GM12878 (cell line): ENCODE results near the gene CBFB. TPM values are rescaled to one million over a fixed set of nuclear protein-coding genes. Genes with fewer than 3 reads are reported as not detected.

Source experiments
- ATAC-seq: fragments of 200-7000 bp; cut with Tn5 transposase; 3 replicates; pipeline ENCODE4 v1.9.1; 2020; ENCODE audit warnings: mild to moderate bottlenecking, moderate library complexity
- BruUV-seq: library from RNA; stranded (reverse); fragments of 400-500 nt; replicated peaks from 2 replicates; lab custom pipeline; 2021; lab: Mats Ljungman, UMichigan
- CTCF ChIA-PET: fragments of 300-600 bp; sonication (Branson Sonifier 250); formaldehyde crosslinking; extraction: SDS; loops from one replicate; lab custom pipeline; 2021; ENCODE audit warnings: inconsistent platforms; lab: Yijun Ruan, JAX
- POLR2A ChIA-PET: fragments of 350-600 bp; formaldehyde crosslinking; extraction: SDS; loops from one replicate; lab custom pipeline; 2021; ENCODE audit warnings: inconsistent platforms; lab: Charles Lee
- RAD21 ChIA-PET: fragments of 300-600 bp; sonication (Branson Sonifier 250); formaldehyde crosslinking; loops from one replicate; lab custom pipeline; 2023; ENCODE audit warnings: antibody characterized with exemption; ENCODE audit not compliant: unreplicated experiment; lab: Charles Lee
- SMC1A ChIA-PET: fragments of 300-600 bp; sonication (Branson Sonifier 250); formaldehyde crosslinking; loops from one replicate; lab custom pipeline; 2023; ENCODE audit not compliant: unreplicated experiment, uncharacterized antibody; lab: Charles Lee
- DNase-seq: peaks from one replicate; pipeline ENCODE4 v3.0.0-alpha.2; 2011; ENCODE audit warnings: low read depth, low spot score
- FAIRE-seq: peaks from 3 replicates; lab custom pipeline; 2011; peaks lifted over from hg19 to GRCh38; lab: Jason Lieb, UNC
- H2AFZ ChIP-seq: 2 replicates; pipeline ENCODE4 v1.6.0; 2011; ENCODE audit warnings: low read depth, low read length, control low read depth; ENCODE audit not compliant: control insufficient read depth
- H3K27ac ChIP-seq: 2 replicates; pipeline ENCODE4 v1.5.1; 2011; ENCODE audit warnings: control low read depth; ENCODE audit not compliant: control insufficient read depth, insufficient read depth
- H3K27me3 ChIP-seq, 2 experiments: replicated peaks in 1 of 2; 2 replicates each; pipeline versions ENCODE4 v1.6.0 to v1.6.1; 2011; ENCODE audit warnings: low read length in 1 of 2; ENCODE audit not compliant: control insufficient read depth in 2 of 2, insufficient read depth in 2 of 2
- H3K36me3 ChIP-seq, 2 experiments: 2 replicates each; pipeline ENCODE4 v1.5.1; 2011; ENCODE audit warnings: low read length in 1 of 2; ENCODE audit not compliant: control insufficient read depth in 2 of 2, insufficient read depth in 2 of 2
- H3K4me1 ChIP-seq: 2 replicates; pipeline ENCODE4 v1.6.1; 2011; ENCODE audit warnings: mild to moderate bottlenecking, low read length, moderate library complexity, mixed read lengths; ENCODE audit not compliant: control insufficient read depth, insufficient read depth
- H3K4me2 ChIP-seq: 2 replicates; pipeline ENCODE4 v1.6.0; 2011; ENCODE audit warnings: control low read depth; ENCODE audit not compliant: control insufficient read depth, insufficient read depth
- H3K4me3 ChIP-seq: fragments of 200-600 bp; sonication (generic); 2 replicates; pipeline ENCODE4 v1.5.1; 2016
- H3K79me2 ChIP-seq: 2 replicates; pipeline ENCODE4 v1.6.0; 2011; ENCODE audit warnings: low read length; ENCODE audit not compliant: control insufficient read depth, insufficient read depth
- H3K9ac ChIP-seq: 2 replicates; pipeline ENCODE4 v1.8.0; 2011; ENCODE audit warnings: low read length, control low read depth, mixed read lengths; ENCODE audit not compliant: control insufficient read depth, insufficient read depth
- H3K9me3 ChIP-seq: replicated peaks from 3 replicates; pipeline ENCODE4 v1.5.1; 2011; ENCODE audit warnings: mild to moderate bottlenecking, low read length; ENCODE audit not compliant: control insufficient read depth, insufficient read depth
- H4K20me1 ChIP-seq: 2 replicates; pipeline ENCODE4 v1.6.0; 2011; ENCODE audit not compliant: control insufficient read depth, insufficient read depth
- CHD2 ChIP-seq: IDR thresholded peaks from 2 replicates; pipeline ENCODE4 v1.6.1; 2011; ENCODE audit warnings: low read depth, low read length, improper control_type of control experiment, borderline replicate concordance
- CHD4 ChIP-seq: fragments of 200-600 bp; sonication (generic); IDR thresholded peaks from 2 replicates; pipeline ENCODE4 v1.6.1; 2016; ENCODE audit warnings: mild to moderate bottlenecking
- CREM ChIP-seq: IDR thresholded peaks from 2 replicates; pipeline ENCODE4 v1.6.1; 2014; ENCODE audit warnings: antibody characterized with exemption, low read depth
- DPF2 ChIP-seq: fragments of 450-650 bp; IDR thresholded peaks from 2 replicates; pipeline ENCODE4 v1.6.1; 2017; ENCODE audit warnings: mild to moderate bottlenecking
- FOS ChIP-seq: IDR thresholded peaks from 3 replicates; pipeline ENCODE4 v1.6.1; 2011; ENCODE audit warnings: borderline replicate concordance; ENCODE audit not compliant: insufficient read length; ENCODE audit errors: extremely low read depth
- JUNB ChIP-seq: IDR thresholded peaks from 2 replicates; pipeline ENCODE4 v1.6.1; 2016; ENCODE audit warnings: antibody characterized with exemption, mild to moderate bottlenecking
- KAT2A ChIP-seq: conservative IDR thresholded peaks from 2 replicates; pipeline ENCODE4 v1.6.1; 2011; ENCODE audit warnings: low read depth, low read length; ENCODE audit not compliant: control insufficient read depth
- MTA2 ChIP-seq: fragments of 450-650 bp; IDR thresholded peaks from 2 replicates; pipeline ENCODE4 v1.6.1; 2016; ENCODE audit warnings: low read depth, mild to moderate bottlenecking, moderate library complexity
- MTA3 ChIP-seq: IDR thresholded peaks from 2 replicates; pipeline ENCODE4 v1.6.1; 2012; ENCODE audit warnings: low read length, inconsistent platforms, borderline replicate concordance
- PAX8 ChIP-seq: fragments of 450-650 bp; IDR thresholded peaks from 2 replicates; pipeline ENCODE4 v1.6.1; 2017; ENCODE audit warnings: mild to moderate bottlenecking, moderate library complexity
- PML ChIP-seq: IDR thresholded peaks from 2 replicates; pipeline ENCODE4 v1.6.1; 2012; ENCODE audit warnings: low read length, inconsistent platforms
- POLR2AphosphoS2 ChIP-seq: IDR thresholded peaks from 2 replicates; pipeline ENCODE4 v1.6.1; 2011; ENCODE audit warnings: low read depth, mild to moderate bottlenecking, low read length, improper control_type of control experiment, moderate library complexity
- RAD21 ChIP-seq: IDR thresholded peaks from 2 replicates; pipeline ENCODE4 v1.6.1; 2011; ENCODE audit warnings: mild to moderate bottlenecking, low read depth, low read length, moderate library complexity; ENCODE audit not compliant: insufficient read depth
- RCOR1 ChIP-seq: conservative IDR thresholded peaks from 2 replicates; pipeline ENCODE4 v1.6.1; 2012; ENCODE audit warnings: low read depth, low read length, improper control_type of control experiment
- ZNF24 ChIP-seq: fragments of 450-650 bp; IDR thresholded peaks from 2 replicates; pipeline ENCODE4 v1.6.1; 2017; ENCODE audit warnings: antibody characterized with exemption, mild to moderate bottlenecking
- WGBS: methylation state at CpG from one replicate; pipeline ENCODE4 v1.1.6; 2016; ENCODE audit warnings: low lambda C conversion rate; ENCODE audit not compliant: insufficient replicate concordance, insufficient coverage; ENCODE audit errors: missing lambda C conversion rate; 5-methylcytosine and 5-hydroxymethylcytosine counted together
- in situ Hi-C: fragments of 300-500 bp; cut with MboI; formaldehyde crosslinking; loops from 9 replicates; pipeline ENCODE4 v1.14.3; 2018; ENCODE audit warnings: mixed read lengths
- intact Hi-C: fragments of 100-400 bp; cut with micrococcal nuclease; formaldehyde crosslinking; loops from one replicate; pipeline ENCODE4 v1.14.2; 2022; ENCODE audit not compliant: unreplicated experiment
- polyA plus RNA-seq, 11 experiments: library from polyadenylated mRNA; depleted of rRNA in 4 of 11; unstranded in 6 of 11; stranded (reverse) in 5 of 11; fragments of >200 nt; fragmentation: Nextera tagmentation in 4 of 11; fragmentation: Illumina TruSeq in 1 of 11; extraction: Ambion mirVana in 4 of 11; extraction: Trizol in 1 of 11; gene quantifications; 1 replicate in 1 of 11; 2 replicates in 10 of 11; pipeline versions ENCODE4 v1.2.1 to v1.2.3, GENCODE V29; 2011 to 2016; ENCODE audit warnings: inconsistent platforms in 2 of 11, missing spikeins in 2 of 11, low read depth in 1 of 11
- total RNA-seq, 4 experiments: library from RNA; depleted of rRNA in 3 of 4; stranded (reverse); fragments of >200 nt in 3 of 4; fragmentation: Illumina TruSeq in 1 of 4; extraction: Trizol in 1 of 4; gene quantifications; 2 replicates each; pipeline versions ENCODE4 v1.2.1 to v1.2.3, GENCODE V29; 2013 to 2021
- TF ChIP-seq, protein P1 (sequence below): fragments of 150-350 bp; IDR thresholded peaks from 2 replicates; pipeline ENCODE4 v1.6.1; 2016; ENCODE audit warnings: low read depth, low read length
- TF ChIP-seq, protein P2 (sequence below): fragments of 450-650 bp; IDR thresholded peaks from 2 replicates; pipeline ENCODE4 v1.6.1; 2017; ENCODE audit warnings: mild to moderate bottlenecking, low read depth, inconsistent platforms; ENCODE audit not compliant: poor library complexity, severe bottlenecking

CBFB gene
- total and polyA plus RNA-seq, 10 of the 15 experiments (the other 5 are each of a cell fraction or from before 2014, with no cell fraction given): 25.3 to 83.8 (median 65.7) TPM

DNA sequence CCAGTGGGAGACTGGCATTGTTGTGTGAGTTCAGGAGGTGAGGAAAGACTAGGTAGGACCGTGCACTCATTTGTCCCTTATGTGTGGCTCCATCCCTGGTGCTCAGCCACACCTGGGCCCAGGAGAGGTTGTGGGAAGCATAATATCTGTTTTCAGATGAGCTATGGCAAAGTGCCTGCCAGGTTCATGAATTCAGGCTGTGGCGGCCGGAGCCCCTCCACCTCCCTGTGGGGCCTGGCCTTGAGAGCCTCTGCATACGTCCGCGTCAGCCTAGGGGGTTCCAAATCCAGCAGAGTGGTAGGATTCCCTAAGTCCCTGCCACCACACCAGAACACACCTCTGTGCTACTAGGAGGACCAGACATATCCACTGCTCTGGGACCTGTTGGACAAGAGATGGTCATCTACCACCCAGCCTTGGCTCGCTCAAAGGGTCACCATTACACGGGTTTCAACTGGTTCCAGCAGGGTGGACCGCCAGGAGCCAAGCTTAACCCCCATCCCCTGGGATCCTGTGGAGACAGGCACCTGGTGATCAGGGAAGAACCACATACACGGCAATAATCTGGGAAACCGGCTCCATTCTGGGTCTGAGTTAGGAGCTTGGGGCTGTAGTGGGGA lies 119.8 kb downstream of the CBFB start:
- H3K27me3 ChIP-seq: no peaks in the 10 kb centered on the region
- intact Hi-C loops (no loop called here), in situ Hi-C loops (no loop called here)
- H3K79me2 ChIP-seq: no peaks in the 10 kb centered on the region
- BruUV-seq: no TSS peak
- CTCF ChIA-PET: no interaction called here
- 98% methylated on average over 11 of the region's 11 CpGs for WGBS
- H3K9me3 ChIP-seq: no peaks in the 10 kb centered on the region
- no peak overlapping the region for H3K9ac ChIP-seq
- H3K36me3 ChIP-seq: peaks cover 19 to 21% of the 10 kb centered on the region in 2 experiments; a peak in 3 of 4 replicates
- no peak for ATAC-seq
- POLR2A ChIA-PET: no interaction called here
- no peak overlapping the region for H3K27ac ChIP-seq
- RAD21 ChIA-PET: no interaction called here
- no peak for FAIRE-seq
- no peak overlapping the region for H2AFZ ChIP-seq
- H4K20me1 ChIP-seq: no peaks in the 10 kb centered on the region
- SMC1A ChIA-PET: no interaction called here
- H3K4me3 ChIP-seq: no peak overlapping the region
- no peak overlapping the region for H3K4me2 ChIP-seq
- TF ChIP-seq POLR2AphosphoS2 (no peak), RAD21 (no peak), FOS (no peak), PML (no peak), RCOR1 (no peak), CHD2 (no peak), KAT2A (no peak), JUNB (no peak), MTA2 (no peak), DPF2 (no peak), MTA3 (no peak), ZNF24 (no peak), CHD4 (no peak), PAX8 (no peak), CREM (no peak)
- TF ChIP-seq, protein P1, sequence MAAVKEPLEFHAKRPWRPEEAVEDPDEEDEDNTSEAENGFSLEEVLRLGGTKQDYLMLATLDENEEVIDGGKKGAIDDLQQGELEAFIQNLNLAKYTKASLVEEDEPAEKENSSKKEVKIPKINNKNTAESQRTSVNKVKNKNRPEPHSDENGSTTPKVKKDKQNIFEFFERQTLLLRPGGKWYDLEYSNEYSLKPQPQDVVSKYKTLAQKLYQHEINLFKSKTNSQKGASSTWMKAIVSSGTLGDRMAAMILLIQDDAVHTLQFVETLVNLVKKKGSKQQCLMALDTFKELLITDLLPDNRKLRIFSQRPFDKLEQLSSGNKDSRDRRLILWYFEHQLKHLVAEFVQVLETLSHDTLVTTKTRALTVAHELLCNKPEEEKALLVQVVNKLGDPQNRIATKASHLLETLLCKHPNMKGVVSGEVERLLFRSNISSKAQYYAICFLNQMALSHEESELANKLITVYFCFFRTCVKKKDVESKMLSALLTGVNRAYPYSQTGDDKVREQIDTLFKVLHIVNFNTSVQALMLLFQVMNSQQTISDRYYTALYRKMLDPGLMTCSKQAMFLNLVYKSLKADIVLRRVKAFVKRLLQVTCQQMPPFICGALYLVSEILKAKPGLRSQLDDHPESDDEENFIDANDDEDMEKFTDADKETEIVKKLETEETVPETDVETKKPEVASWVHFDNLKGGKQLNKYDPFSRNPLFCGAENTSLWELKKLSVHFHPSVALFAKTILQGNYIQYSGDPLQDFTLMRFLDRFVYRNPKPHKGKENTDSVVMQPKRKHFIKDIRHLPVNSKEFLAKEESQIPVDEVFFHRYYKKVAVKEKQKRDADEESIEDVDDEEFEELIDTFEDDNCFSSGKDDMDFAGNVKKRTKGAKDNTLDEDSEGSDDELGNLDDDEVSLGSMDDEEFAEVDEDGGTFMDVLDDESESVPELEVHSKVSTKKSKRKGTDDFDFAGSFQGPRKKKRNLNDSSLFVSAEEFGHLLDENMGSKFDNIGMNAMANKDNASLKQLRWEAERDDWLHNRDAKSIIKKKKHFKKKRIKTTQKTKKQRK: no peak
- TF ChIP-seq, protein P2, sequence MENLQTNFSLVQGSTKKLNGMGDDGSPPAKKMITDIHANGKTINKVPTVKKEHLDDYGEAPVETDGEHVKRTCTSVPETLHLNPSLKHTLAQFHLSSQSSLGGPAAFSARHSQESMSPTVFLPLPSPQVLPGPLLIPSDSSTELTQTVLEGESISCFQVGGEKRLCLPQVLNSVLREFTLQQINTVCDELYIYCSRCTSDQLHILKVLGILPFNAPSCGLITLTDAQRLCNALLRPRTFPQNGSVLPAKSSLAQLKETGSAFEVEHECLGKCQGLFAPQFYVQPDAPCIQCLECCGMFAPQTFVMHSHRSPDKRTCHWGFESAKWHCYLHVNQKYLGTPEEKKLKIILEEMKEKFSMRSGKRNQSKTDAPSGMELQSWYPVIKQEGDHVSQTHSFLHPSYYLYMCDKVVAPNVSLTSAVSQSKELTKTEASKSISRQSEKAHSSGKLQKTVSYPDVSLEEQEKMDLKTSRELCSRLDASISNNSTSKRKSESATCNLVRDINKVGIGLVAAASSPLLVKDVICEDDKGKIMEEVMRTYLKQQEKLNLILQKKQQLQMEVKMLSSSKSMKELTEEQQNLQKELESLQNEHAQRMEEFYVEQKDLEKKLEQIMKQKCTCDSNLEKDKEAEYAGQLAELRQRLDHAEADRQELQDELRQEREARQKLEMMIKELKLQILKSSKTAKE: no peak
- H3K4me1 ChIP-seq: no peaks in the 10 kb centered on the region; the same call in 1 of the 2 replicates
- no peak for DNase-seq
